C4-2B (cell line): ENCODE data around the gene ZKSCAN8.

Source experiments
- CTCF ChIP-seq: fragments of 450-650 bp; conservative IDR thresholded peaks from 2 replicates; pipeline ENCODE4 v1.5.1; 2017; ENCODE audit warnings: mild to moderate bottlenecking
- ZFX ChIP-seq: fragments of 450-650 bp; IDR thresholded peaks from 2 replicates; pipeline ENCODE4 v1.6.1; 2017

GRCh38 chr6:28176373-28176772 is 34.7 kb downstream of the ZKSCAN8 start:
- no peak for TF ChIP-seq CTCF
- no peak for TF ChIP-seq ZFX
